Naive thymus-derived CD4-positive, alpha-beta T cell (primary cell): ENCODE data around the gene CLRN1. TPM values are rescaled to one million over a fixed set of nuclear protein-coding genes. Genes with fewer than 3 reads are reported as not detected.

Source experiments
- ATAC-seq: fragments of 150-1000 bp; cut with Tn5 transposase; 2 replicates; pipeline ENCODE4 v1.10.0; 2021; ENCODE audit warnings: mild to moderate bottlenecking, moderate library complexity
- CTCF ChIA-PET: fragments of 350-600 bp; sonication (Branson Sonifier 250); formaldehyde crosslinking; loops from one replicate; lab custom pipeline; 2021; ENCODE audit warnings: antibody characterized with exemption; lab: Charles Lee
- POLR2A ChIA-PET: fragments of 350-600 bp; sonication (Branson Sonifier 250); formaldehyde crosslinking; loops from one replicate; lab custom pipeline; 2021; ENCODE audit warnings: antibody characterized with exemption, inconsistent platforms; lab: Charles Lee
- DNase-seq, 9 donors: peaks; one replicate each; pipeline versions ENCODE4 v3.0.0 to v3.0.0-alpha.2; 2020 to 2022; ENCODE audit warnings: mixed read lengths in 1 of 9
- H3K27ac ChIP-seq: one replicate; pipeline ENCODE4 v1.7.0; 2013; ENCODE audit warnings: mild to moderate bottlenecking, low read depth, low read length, moderate library complexity
- H3K27me3 ChIP-seq, 2 donors: one replicate each; pipeline ENCODE4 v1.7.0; 2013; ENCODE audit warnings: low read length in 2 of 2, mild to moderate bottlenecking in 2 of 2, moderate library complexity in 2 of 2; ENCODE audit not compliant: control insufficient read depth in 2 of 2, insufficient read depth in 2 of 2
- H3K36me3 ChIP-seq, 3 experiments: 1 replicate in 2 of 3; 2 replicates in 1 of 3; pipeline ENCODE4 v1.7.0; 2013; ENCODE audit warnings: low read length in 3 of 3, mild to moderate bottlenecking in 3 of 3, moderate library complexity in 1 of 3; ENCODE audit not compliant: insufficient read depth in 3 of 3, control insufficient read depth in 2 of 3
- H3K4me1 ChIP-seq, 2 donors: one replicate each; pipeline ENCODE4 v1.7.0; 2013; ENCODE audit warnings: low read length in 2 of 2, mild to moderate bottlenecking in 2 of 2, moderate library complexity in 1 of 2; ENCODE audit not compliant: control insufficient read depth in 2 of 2, insufficient read depth in 2 of 2
- H3K4me3 ChIP-seq: 2 replicates; pipeline ENCODE4 v1.7.0; 2013; ENCODE audit warnings: mild to moderate bottlenecking, low read length
- H3K9me3 ChIP-seq, 3 experiments: 1 replicate in 2 of 3; 2 replicates in 1 of 3; pipeline ENCODE4 v1.7.0; 2013; ENCODE audit warnings: low read length in 3 of 3; ENCODE audit not compliant: control insufficient read depth in 2 of 3
- H3K27ac Mint-ChIP-seq, 9 donors: one replicate each; pipeline ENCODE4 v1.8.0; 2020 to 2022; ENCODE audit warnings: mixed read lengths in 9 of 9, mild to moderate bottlenecking in 8 of 9, moderate library complexity in 5 of 9, inconsistent platforms in 2 of 9
- H3K27me3 Mint-ChIP-seq, 5 donors: one replicate each; pipeline ENCODE4 v1.8.0; 2021 to 2022; ENCODE audit warnings: mixed read lengths in 5 of 5, mild to moderate bottlenecking in 1 of 5
- H3K36me3 Mint-ChIP-seq, 5 donors: one replicate each; pipeline ENCODE4 v1.8.0; 2020 to 2022; ENCODE audit warnings: mixed read lengths in 5 of 5, mild to moderate bottlenecking in 3 of 5, inconsistent platforms in 1 of 5
- H3K4me1 Mint-ChIP-seq, 7 donors: one replicate each; pipeline ENCODE4 v1.8.0; 2020 to 2022; ENCODE audit warnings: mixed read lengths in 7 of 7, mild to moderate bottlenecking in 3 of 7, inconsistent platforms in 1 of 7
- H3K4me3 Mint-ChIP-seq, 10 donors: one replicate each; pipeline ENCODE4 v1.8.0; 2020 to 2022; ENCODE audit warnings: mild to moderate bottlenecking in 10 of 10, mixed read lengths in 10 of 10, moderate library complexity in 6 of 10, inconsistent platforms in 2 of 10
- H3K9me3 Mint-ChIP-seq, 11 donors: one replicate each; pipeline ENCODE4 v1.8.0; 2020 to 2022; ENCODE audit warnings: mixed read lengths in 11 of 11, mild to moderate bottlenecking in 4 of 11, inconsistent platforms in 1 of 11, moderate library complexity in 1 of 11
- intact Hi-C, 2 donors: fragments of 100-400 bp; cut with micrococcal nuclease; formaldehyde crosslinking; loops; one replicate each; pipeline ENCODE4 v1.15.1; 2023
- polyA plus RNA-seq, 2 donors: library from polyadenylated mRNA; unstranded; fragments of 300-500 nt; fragmentation: Illumina TruSeq; gene quantifications; one replicate each; pipeline ENCODE4 v1.2.3, GENCODE V29; 2021
- total RNA-seq, 6 experiments: library from RNA in 5 of 6; stranded (reverse) in 5 of 6; gene quantifications; 1 replicate in 5 of 6; 2 replicates in 1 of 6; pipeline ENCODE4 v1.2.3 and lab custom pipeline; 2021 to 2026

The CLRN1 gene
- total and polyA plus RNA-seq, 7 experiments from 2014 or later, result not detected

GRCh38 chr3:150920236-150920635 is 52.3 kb downstream of the CLRN1 start:
- DNase-seq (no peak), ATAC-seq (no peak)
- Histone ChIP-seq H3K4me1 (no peaks in the 10 kb centered on the region), H3K27me3 (no peaks in the 10 kb centered on the region), H3K36me3 (no peaks in the 10 kb centered on the region), H3K9me3 (no peaks in the 10 kb centered on the region), H3K27ac (no peak overlapping the region), H3K4me3 (no peak overlapping the region)
- Mint-ChIP-seq H3K4me3 (no peak overlapping the region), H3K27ac (no peak overlapping the region), H3K9me3 (peaks cover 0 to 3% (median 0%) of the 10 kb centered on the region in 11 donors), H3K27me3 (peaks cover 7 to 42% (median 13%) of the 10 kb centered on the region in 5 donors), H3K4me1 (peaks cover 0 to 3% (median 0%) of the 10 kb centered on the region in 7 donors), H3K36me3 (no peaks in the 10 kb centered on the region)
- intact Hi-C loops, result no loop called here
- ChIA-PET POLR2A (no interaction called here), CTCF (no interaction called here)

- CTCF ChIA-PET, result no interaction called here
- no peak for ATAC-seq
- intact Hi-C loops, result no loop called here
Measured at GRCh38 chr3:150917951-150918350, 54.6 kb downstream of the CLRN1 start.

GRCh38 chr3:150913133-150913922 is 59.2 kb downstream of the CLRN1 start:
- ATAC-seq, result no peak
- Histone ChIP-seq H3K27me3 (no peaks in the 10 kb centered on the region), H3K4me1 (no peaks in the 10 kb centered on the region), H3K9me3 (no peaks in the 10 kb centered on the region), H3K36me3 (no peaks in the 10 kb centered on the region), H3K27ac (no peak overlapping the region), H3K4me3 (no peak overlapping the region)
- intact Hi-C loops, result no loop called here
- peaks cover 0 to 3% (median 0%) of the 10 kb centered on the region in 7 donors for H3K4me1 Mint-ChIP-seq
- H3K27me3 Mint-ChIP-seq, result peaks cover 5 to 38% (median 14%) of the 10 kb centered on the region in 5 donors
- no peak overlapping the region for H3K27ac Mint-ChIP-seq
- no peaks in the 10 kb centered on the region for H3K36me3 Mint-ChIP-seq
- peaks cover 0 to 3% (median 0%) of the 10 kb centered on the region in 11 donors for H3K9me3 Mint-ChIP-seq
- no peak overlapping the region for H3K4me3 Mint-ChIP-seq
- ChIA-PET POLR2A (no interaction called here), CTCF (no interaction called here)
- DNase-seq, result no peak

More at GRCh38 chr3:150917951-150918350, 54.6 kb downstream of the CLRN1 start:
- Histone ChIP-seq H3K9me3 (no peaks in the 10 kb centered on the region), H3K36me3 (no peaks in the 10 kb centered on the region), H3K27me3 (no peaks in the 10 kb centered on the region), H3K27ac (no peak overlapping the region), H3K4me3 (no peak overlapping the region), H3K4me1 (no peaks in the 10 kb centered on the region)
- Mint-ChIP-seq H3K27ac (no peak overlapping the region), H3K4me3 (no peak overlapping the region), H3K9me3 (peaks cover 0 to 3% (median 0%) of the 10 kb centered on the region in 11 donors), H3K4me1 (peaks cover 0 to 2% (median 0%) of the 10 kb centered on the region in 7 donors), H3K27me3 (peaks cover 5 to 37% (median 10%) of the 10 kb centered on the region in 5 donors), H3K36me3 (no peaks in the 10 kb centered on the region)
- POLR2A ChIA-PET, result no interaction called here
- DNase-seq, result no peak

- Histone ChIP-seq H3K36me3 (no peaks in the 10 kb centered on the region), H3K4me1 (no peaks in the 10 kb centered on the region), H3K27ac (no peak overlapping the region), H3K27me3 (no peaks in the 10 kb centered on the region), H3K4me3 (no peak overlapping the region), H3K9me3 (no peaks in the 10 kb centered on the region)
- H3K4me3 Mint-ChIP-seq, result no peak overlapping the region
- H3K9me3 Mint-ChIP-seq, result peaks cover 0 to 3% (median 0%) of the 10 kb centered on the region in 11 donors
- no peak overlapping the region for H3K27ac Mint-ChIP-seq
- H3K27me3 Mint-ChIP-seq, result peaks cover 9 to 40% (median 18%) of the 10 kb centered on the region in 5 donors
- intact Hi-C loops, result no loop called here
- POLR2A ChIA-PET, result no interaction called here
- no peak for ATAC-seq
- CTCF ChIA-PET, result no interaction called here
- DNase-seq, result no peak
- peaks cover 0 to 3% (median 0%) of the 10 kb centered on the region in 7 donors for H3K4me1 Mint-ChIP-seq
- no peaks in the 10 kb centered on the region for H3K36me3 Mint-ChIP-seq
Measured at GRCh38 chr3:150912501-150912900, 60.0 kb downstream of the CLRN1 start.

- Mint-ChIP-seq H3K27me3 (peaks cover 11 to 45% (median 20%) of the 10 kb centered on the region in 5 donors), H3K36me3 (no peaks in the 10 kb centered on the region), H3K27ac (no peak overlapping the region), H3K4me3 (no peak overlapping the region), H3K4me1 (peaks cover 0 to 3% (median 0%) of the 10 kb centered on the region in 7 donors), H3K9me3 (peaks cover 0 to 3% (median 0%) of the 10 kb centered on the region in 11 donors)
- Histone ChIP-seq H3K27me3 (no peaks in the 10 kb centered on the region), H3K4me1 (no peaks in the 10 kb centered on the region), H3K36me3 (no peaks in the 10 kb centered on the region), H3K9me3 (no peaks in the 10 kb centered on the region), H3K4me3 (no peak overlapping the region), H3K27ac (no peak overlapping the region)
- POLR2A ChIA-PET, result no interaction called here
- DNase-seq (no peak), ATAC-seq (no peak)
- CTCF ChIA-PET, result interaction anchor here (0.5 kb wide), 1 partner anchor 175 kb away, joined by 3 read pairs; no protein-coding TSS in a partner anchor
- intact Hi-C loops, result no loop called here
Measured at GRCh38 chr3:150911771-150912170, 60.8 kb downstream of the CLRN1 start.

GRCh38 chr3:150906461-150906860 is 66.1 kb downstream of the CLRN1 start:
- H3K9me3 Mint-ChIP-seq, result peaks cover 0 to 2% (median 0%) of the 10 kb centered on the region in 11 donors
- Histone ChIP-seq H3K27ac (no peak overlapping the region), H3K4me1 (no peaks in the 10 kb centered on the region), H3K9me3 (no peaks in the 10 kb centered on the region), H3K4me3 (no peak overlapping the region), H3K36me3 (no peaks in the 10 kb centered on the region), H3K27me3 (no peaks in the 10 kb centered on the region)
- ChIA-PET CTCF (no interaction called here), POLR2A (no interaction called here)
- no peaks in the 10 kb centered on the region for H3K4me1 Mint-ChIP-seq
- intact Hi-C loops, result no loop called here
- peaks cover 10 to 49% (median 32%) of the 10 kb centered on the region in 5 donors for H3K27me3 Mint-ChIP-seq
- H3K4me3 Mint-ChIP-seq, result no peak overlapping the region
- no peak overlapping the region for H3K27ac Mint-ChIP-seq
- ATAC-seq (no peak), DNase-seq (no peak)
- H3K36me3 Mint-ChIP-seq, result no peaks in the 10 kb centered on the region

GRCh38 chr3:150905746-150906145 is 66.8 kb downstream of the CLRN1 start:
- H3K36me3 ChIP-seq, result no peaks in the 10 kb centered on the region
- no peak overlapping the region for H3K4me3 ChIP-seq
- H3K27me3 Mint-ChIP-seq, result peaks cover 10 to 50% (median 32%) of the 10 kb centered on the region in 5 donors
- peaks cover 0 to 2% (median 0%) of the 10 kb centered on the region in 11 donors for H3K9me3 Mint-ChIP-seq
- H3K4me3 Mint-ChIP-seq, result no peak overlapping the region
- H3K36me3 Mint-ChIP-seq, result no peaks in the 10 kb centered on the region
- ATAC-seq (no peak), DNase-seq (no peak)
- POLR2A ChIA-PET, result no interaction called here
- no peaks in the 10 kb centered on the region for H3K4me1 ChIP-seq
- H3K27ac Mint-ChIP-seq, result no peak overlapping the region
- CTCF ChIA-PET, result no interaction called here
- H3K4me1 Mint-ChIP-seq, result no peaks in the 10 kb centered on the region
- H3K9me3 ChIP-seq, result no peaks in the 10 kb centered on the region
- intact Hi-C loops, result no loop called here
- no peaks in the 10 kb centered on the region for H3K27me3 ChIP-seq
- H3K27ac ChIP-seq, result no peak overlapping the region
